Endodermal cell (in vitro differentiated cells): Measurements from ENCODE around the gene PTPRH. TPM values are rescaled to one million over a fixed set of nuclear protein-coding genes. Genes with fewer than 3 reads are reported as not detected.

Experiments used
- DNase-seq: peaks from one replicate; pipeline ENCODE4 v3.0.0-alpha.2; 2017
- H3K27ac ChIP-seq: 2 replicates; pipeline ENCODE4 v1.5.1; 2013; ENCODE audit warnings: mild to moderate bottlenecking, low read depth, low read length, moderate library complexity
- H3K27me3 ChIP-seq: 2 replicates; pipeline ENCODE4 v1.6.1; 2013; ENCODE audit warnings: mild to moderate bottlenecking, low read length, moderate library complexity; ENCODE audit not compliant: insufficient read depth, control insufficient read depth, poor library complexity, severe bottlenecking
- H3K36me3 ChIP-seq: 2 replicates; pipeline ENCODE4 v1.7.0; 2013; ENCODE audit warnings: mild to moderate bottlenecking, low read length, moderate library complexity; ENCODE audit not compliant: control insufficient read depth, insufficient read depth
- H3K4me1 ChIP-seq: one replicate; pipeline ENCODE4 v1.7.0; 2013; ENCODE audit warnings: low read length; ENCODE audit not compliant: control insufficient read depth, insufficient read depth
- H3K4me3 ChIP-seq: 2 replicates; pipeline ENCODE4 v1.5.1; 2013; ENCODE audit warnings: mild to moderate bottlenecking, low read length, moderate library complexity
- H3K9ac ChIP-seq: 2 replicates; pipeline ENCODE4 v1.6.1; 2013; ENCODE audit warnings: mild to moderate bottlenecking, low read length, moderate library complexity; ENCODE audit not compliant: poor library complexity, severe bottlenecking; ENCODE audit errors: extremely low read depth
- H3K9me3 ChIP-seq: 2 replicates; pipeline ENCODE4 v1.6.1; 2013; ENCODE audit warnings: mild to moderate bottlenecking, low read length, moderate library complexity; ENCODE audit not compliant: control insufficient read depth
- H3K27ac Mint-ChIP-seq: 2 replicates; pipeline ENCODE4 v1.8.0; 2020; ENCODE audit warnings: mixed read lengths
- H3K27me3 Mint-ChIP-seq: 2 replicates; pipeline ENCODE4 v1.8.0; 2021; ENCODE audit warnings: mild to moderate bottlenecking, mixed read lengths; ENCODE audit not compliant: insufficient read depth
- H3K36me3 Mint-ChIP-seq: 2 replicates; pipeline ENCODE4 v1.8.0; 2020; ENCODE audit warnings: low read depth, mixed read lengths
- H3K4me1 Mint-ChIP-seq: 2 replicates; pipeline ENCODE4 v1.8.0; 2020; ENCODE audit warnings: mixed read lengths
- H3K4me3 Mint-ChIP-seq: 2 replicates; pipeline ENCODE4 v1.8.0; 2020; ENCODE audit warnings: mild to moderate bottlenecking, moderate library complexity, mixed read lengths
- H3K9me3 Mint-ChIP-seq: 2 replicates; pipeline ENCODE4 v1.8.0; 2020; ENCODE audit warnings: mild to moderate bottlenecking, mixed read lengths
- WGBS, 2 experiments: methylation state at CpG; one replicate each; pipeline versions ENCODE4 v1.1.5 to v1.1.7; 2013; ENCODE audit warnings: missing lambda C conversion rate in 2 of 2, mixed read lengths in 1 of 2; ENCODE audit not compliant: insufficient coverage in 1 of 2, insufficient read length in 1 of 2; 5-methylcytosine and 5-hydroxymethylcytosine counted together
- total RNA-seq, 2 donors: library from RNA; stranded (reverse); fragmentation: NEBNext Ultra II Directional in 1 of 2; extraction: Animal tissue kit (Norgen Biotek cat#: 25700) in 1 of 2; gene quantifications; 2 replicates in 1 of 2; 3 replicates in 1 of 2; pipeline ENCODE4 v1.2.1, GENCODE V29; 2021
- TF ChIP-seq, protein P1 (sequence below): fragments of 200-600 bp; sonication (generic); conservative IDR thresholded peaks from 2 replicates; pipeline ENCODE4 v1.5.0; 2021; ENCODE audit warnings: antibody characterized with exemption, mild to moderate bottlenecking

The PTPRH gene
- total RNA-seq, 2 donors from 2014 or later = not detected

DNA sequence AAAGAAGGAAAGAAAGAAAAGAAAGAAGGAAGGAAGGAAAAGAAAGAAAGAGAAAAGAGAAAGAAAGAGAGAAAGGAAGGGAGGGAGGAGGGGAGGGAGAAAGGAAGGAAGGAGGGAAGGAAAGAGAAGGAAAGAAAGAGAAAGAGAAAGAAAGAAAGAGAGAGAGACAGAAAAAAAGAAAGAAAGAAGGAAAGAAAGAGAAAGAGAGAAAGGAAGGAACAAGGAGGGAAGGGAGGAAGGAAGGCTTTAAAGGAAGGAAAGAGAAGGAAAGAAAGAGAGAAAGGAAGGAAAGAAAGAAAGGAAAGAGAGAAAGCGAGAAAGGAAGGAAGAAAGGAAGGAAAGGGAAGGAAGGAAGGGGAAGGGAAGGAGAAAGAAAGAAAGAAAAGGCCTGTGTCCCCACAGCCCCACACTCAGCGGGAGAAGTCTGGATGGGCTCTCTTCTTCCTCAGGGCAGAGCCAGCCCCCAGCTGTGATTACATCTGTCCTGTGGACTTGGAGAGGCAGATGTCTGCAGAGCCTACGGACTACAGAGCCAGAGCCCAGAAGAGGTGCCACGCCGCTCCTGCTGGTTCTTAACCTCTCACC lies 9.6 kb downstream of the PTPRH start:
- Histone ChIP-seq H3K9ac (no peak overlapping the region), H3K4me1 (no peaks in the 10 kb centered on the region), H3K36me3 (no peaks in the 10 kb centered on the region), H3K27me3 (no peaks in the 10 kb centered on the region), H3K9me3 (no peaks in the 10 kb centered on the region), H3K27ac (no peak overlapping the region), H3K4me3 (no peak overlapping the region)
- TF ChIP-seq, protein P1, sequence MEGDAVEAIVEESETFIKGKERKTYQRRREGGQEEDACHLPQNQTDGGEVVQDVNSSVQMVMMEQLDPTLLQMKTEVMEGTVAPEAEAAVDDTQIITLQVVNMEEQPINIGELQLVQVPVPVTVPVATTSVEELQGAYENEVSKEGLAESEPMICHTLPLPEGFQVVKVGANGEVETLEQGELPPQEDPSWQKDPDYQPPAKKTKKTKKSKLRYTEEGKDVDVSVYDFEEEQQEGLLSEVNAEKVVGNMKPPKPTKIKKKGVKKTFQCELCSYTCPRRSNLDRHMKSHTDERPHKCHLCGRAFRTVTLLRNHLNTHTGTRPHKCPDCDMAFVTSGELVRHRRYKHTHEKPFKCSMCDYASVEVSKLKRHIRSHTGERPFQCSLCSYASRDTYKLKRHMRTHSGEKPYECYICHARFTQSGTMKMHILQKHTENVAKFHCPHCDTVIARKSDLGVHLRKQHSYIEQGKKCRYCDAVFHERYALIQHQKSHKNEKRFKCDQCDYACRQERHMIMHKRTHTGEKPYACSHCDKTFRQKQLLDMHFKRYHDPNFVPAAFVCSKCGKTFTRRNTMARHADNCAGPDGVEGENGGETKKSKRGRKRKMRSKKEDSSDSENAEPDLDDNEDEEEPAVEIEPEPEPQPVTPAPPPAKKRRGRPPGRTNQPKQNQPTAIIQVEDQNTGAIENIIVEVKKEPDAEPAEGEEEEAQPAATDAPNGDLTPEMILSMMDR = no peak
- whole genome bisulfite sequencing, 2 experiments = 73 to 85% methylated on average over 5 of the region's 5 CpGs
- H3K27me3 Mint-ChIP-seq = peaks cover 30% of the 10 kb centered on the region
- no peak overlapping the region for H3K4me3 Mint-ChIP-seq
- H3K36me3 Mint-ChIP-seq = no peaks in the 10 kb centered on the region
- H3K9me3 Mint-ChIP-seq = no peaks in the 10 kb centered on the region
- no peak for DNase-seq
- no peaks in the 10 kb centered on the region for H3K4me1 Mint-ChIP-seq
- no peak overlapping the region for H3K27ac Mint-ChIP-seq

DNA sequence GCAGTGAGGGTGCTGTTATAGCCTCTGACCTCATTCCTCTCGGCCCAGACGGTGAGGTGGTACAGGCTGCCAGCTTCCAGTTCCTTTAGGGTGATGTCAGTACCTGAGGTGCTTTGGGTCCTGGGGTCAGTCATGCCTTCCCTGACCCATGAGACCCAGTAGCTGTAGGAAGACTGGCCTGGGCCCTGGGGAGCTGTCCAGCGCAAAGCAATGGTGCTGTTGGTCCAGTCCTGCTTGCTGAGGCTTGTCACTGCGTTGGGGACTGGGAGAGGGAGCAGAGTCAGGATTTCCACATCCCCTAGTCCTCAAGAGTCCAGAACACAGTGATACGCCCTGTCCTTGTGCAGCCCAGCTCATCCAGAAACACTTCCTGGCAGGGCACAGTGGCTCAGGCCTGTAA lies 10.7 kb downstream of the PTPRH start:
- DNase-seq = peak; percentile 68
- Histone ChIP-seq H3K9me3 (no peaks in the 10 kb centered on the region), H3K27me3 (no peaks in the 10 kb centered on the region), H3K36me3 (no peaks in the 10 kb centered on the region), H3K27ac (no peak overlapping the region), H3K4me1 (no peaks in the 10 kb centered on the region), H3K9ac (no peak overlapping the region), H3K4me3 (no peak overlapping the region)
- TF ChIP-seq, protein P1 = no peak
- Mint-ChIP-seq H3K4me1 (no peaks in the 10 kb centered on the region), H3K27ac (no peak overlapping the region), H3K27me3 (peaks cover 30% of the 10 kb centered on the region), H3K4me3 (no peak overlapping the region), H3K36me3 (no peaks in the 10 kb centered on the region), H3K9me3 (no peaks in the 10 kb centered on the region)
- WGBS, 2 experiments = 71 to 88% methylated on average over 4 to 5 of the region's 5 CpGs

- H3K4me1 ChIP-seq = no peaks in the 10 kb centered on the region
- no peaks in the 10 kb centered on the region for H3K4me1 Mint-ChIP-seq
- WGBS, 2 experiments = 74 to 80% methylated on average over 3 to 4 of the region's 4 CpGs
- TF ChIP-seq, protein P1 = no peak
- H3K9ac ChIP-seq = no peak overlapping the region
- no peak overlapping the region for H3K4me3 Mint-ChIP-seq
- H3K27ac ChIP-seq = no peak overlapping the region
- no peak overlapping the region for H3K4me3 ChIP-seq
- H3K9me3 ChIP-seq = no peaks in the 10 kb centered on the region
- H3K9me3 Mint-ChIP-seq = no peaks in the 10 kb centered on the region
- no peaks in the 10 kb centered on the region for H3K36me3 Mint-ChIP-seq
- H3K27ac Mint-ChIP-seq = no peak overlapping the region
- peaks cover 32% of the 10 kb centered on the region for H3K27me3 Mint-ChIP-seq
- no peaks in the 10 kb centered on the region for H3K36me3 ChIP-seq
- H3K27me3 ChIP-seq = no peaks in the 10 kb centered on the region
- no peak for DNase-seq
Measured at GRCh38 chr19:55197528-55197927, 11.8 kb downstream of the PTPRH start.
